HepG2 (cell line): ENCODE measurements around the gene SEPHS1. TPM values are rescaled to one million over a fixed set of nuclear protein-coding genes. Genes with fewer than 3 reads are reported as not detected.
A peak's percentile ranks its signal among the peaks of the same experiment; 100 is the strongest.

ENCODE experiments used
- ATAC-seq: fragments of 200-7000 bp; cut with Tn5 transposase; 3 replicates; pipeline ENCODE4 v1.9.1; 2020; ENCODE audit warnings: mild to moderate bottlenecking, moderate library complexity
- BruUV-seq: library from RNA; stranded (reverse); fragments of 400-500 nt; replicated peaks from 2 replicates; lab custom pipeline; 2021; lab: Mats Ljungman, UMichigan
- CTCF ChIA-PET: fragments of 300-600 bp; formaldehyde crosslinking; extraction: SDS; loops from one replicate; lab custom pipeline; 2021; ENCODE audit warnings: low total read pairs, inconsistent platforms, low intra/inter-chr PET ratio; lab: Yijun Ruan, JAX
- POLR2A ChIA-PET: fragments of 350-600 bp; sonication (Branson Sonifier 250); formaldehyde crosslinking; loops from one replicate; lab custom pipeline; 2020; ENCODE audit warnings: antibody characterized with exemption, inconsistent platforms; lab: Yijun Ruan, JAX
- DNase-seq: peaks from one replicate; pipeline ENCODE4 v3.0.0-alpha.2; 2015; ENCODE audit warnings: low spot score
- FAIRE-seq: peaks from 3 replicates; lab custom pipeline; 2011; peaks lifted over from hg19 to GRCh38; lab: Jason Lieb, UNC
- H2AFZ ChIP-seq: one replicate; pipeline ENCODE4 v1.6.1; 2011; ENCODE audit warnings: low read length, inconsistent platforms
- H3K27ac ChIP-seq: fragments of 300-600 bp; 3 replicates; pipeline ENCODE4 v1.8.0; 2011; ENCODE audit warnings: mixed run types, mild to moderate bottlenecking, mixed read lengths, low read length, inconsistent platforms; ENCODE audit not compliant: insufficient read depth; ENCODE audit errors: extremely low read length
- H3K27me3 ChIP-seq, 2 experiments: fragments of 200-600 bp in 1 of 2; 2 replicates in 1 of 2; 3 replicates in 1 of 2; pipeline versions ENCODE4 v1.6.0 to v1.8.0; 2011; ENCODE audit warnings: low read length in 2 of 2, mild to moderate bottlenecking in 2 of 2, moderate library complexity in 2 of 2, inconsistent platforms in 1 of 2; ENCODE audit not compliant: insufficient read depth in 2 of 2, control insufficient read depth in 1 of 2
- H3K36me3 ChIP-seq, 2 experiments: fragments of 200-600 bp in 1 of 2; replicated peaks in 1 of 2; 2 replicates in 1 of 2; 3 replicates in 1 of 2; pipeline versions ENCODE4 v1.5.1 to v1.8.0; 2011; ENCODE audit warnings: low read length in 2 of 2, inconsistent platforms in 1 of 2; ENCODE audit not compliant: insufficient read depth in 2 of 2, control insufficient read depth in 1 of 2
- H3K4me1 ChIP-seq: 2 replicates; pipeline ENCODE4 v1.5.1; 2012; ENCODE audit warnings: low read length, inconsistent platforms; ENCODE audit not compliant: insufficient read depth
- H3K4me2 ChIP-seq: 2 replicates; pipeline ENCODE4 v1.6.0; 2011; ENCODE audit warnings: low read depth, low read length, inconsistent platforms
- H3K4me3 ChIP-seq, 3 experiments: fragments of 200-600 bp in 1 of 3; sonication (generic), shearing (Covaris generic) in 1 of 3; replicated peaks in 1 of 3; 2 replicates each; pipeline ENCODE4 v1.5.1; 2011 to 2016; ENCODE audit warnings: low read length in 3 of 3, inconsistent platforms in 2 of 3, low read depth in 2 of 3, mild to moderate bottlenecking in 2 of 3, control low read depth in 1 of 3, mixed read lengths in 1 of 3; ENCODE audit not compliant: insufficient read depth in 1 of 3
- H3K79me2 ChIP-seq: one replicate; pipeline ENCODE4 v1.6.1; 2011; ENCODE audit warnings: low read length, inconsistent platforms; ENCODE audit not compliant: insufficient read depth
- H3K9ac ChIP-seq: 2 replicates; pipeline ENCODE4 v1.6.0; 2011; ENCODE audit warnings: mild to moderate bottlenecking, low read depth, low read length, inconsistent platforms; ENCODE audit not compliant: insufficient read depth
- H3K9me3 ChIP-seq: 2 replicates; pipeline ENCODE4 v1.5.1; 2012; ENCODE audit warnings: mild to moderate bottlenecking, low read length
- H4K20me1 ChIP-seq: 2 replicates; pipeline ENCODE4 v1.6.0; 2011; ENCODE audit warnings: inconsistent platforms, mild to moderate bottlenecking, low read length, moderate library complexity; ENCODE audit not compliant: insufficient read depth
- GMEB2 ChIP-seq: IDR thresholded peaks from 2 replicates; pipeline ENCODE4 v1.6.1; 2016; ENCODE audit warnings: missing biosample characterization, missing genetic modification reagents, low read depth
- MED8 ChIP-seq: sonication (generic); formaldehyde crosslinking; IDR thresholded peaks from 2 replicates; pipeline ENCODE4 v1.8.1; 2023; ENCODE audit warnings: mild to moderate bottlenecking, missing genetic modification reagents; ENCODE audit not compliant: insufficient replicate concordance
- NFYB ChIP-seq: sonication (generic); formaldehyde crosslinking; IDR thresholded peaks from 2 replicates; pipeline ENCODE4 v1.4.0; 2020; ENCODE audit warnings: missing genetic modification reagents
- ZNF337 ChIP-seq: sonication (generic); formaldehyde crosslinking; IDR thresholded peaks from 2 replicates; pipeline ENCODE4 v1.5.1; 2020; ENCODE audit warnings: missing genetic modification reagents, low read depth, mild to moderate bottlenecking, borderline replicate concordance
- ZNF7 ChIP-seq: IDR thresholded peaks from 2 replicates; pipeline ENCODE4 v1.6.1; 2016; ENCODE audit warnings: missing biosample characterization, missing genetic modification reagents
- WGBS: methylation state at CpG from one replicate; pipeline ENCODE4 v1.1.6; 2017; ENCODE audit warnings: low lambda C conversion rate; 5-methylcytosine and 5-hydroxymethylcytosine counted together
- in situ Hi-C: cut with HindIII; loops from 2 replicates; pipeline ENCODE4 v1.10.0; 2017; ENCODE audit warnings: low pct_unique_long_range_greater_than_20kb; ENCODE audit not compliant: extremely low pct_ligation_motif_present
- intact Hi-C: fragments of 100-400 bp; cut with micrococcal nuclease; formaldehyde crosslinking; loops from one replicate; pipeline ENCODE4 v1.10.0; 2022; ENCODE audit not compliant: unreplicated experiment
- polyA plus RNA-seq, 8 experiments: library from polyadenylated mRNA; depleted of rRNA in 3 of 8; stranded (reverse) in 7 of 8; unstranded in 1 of 8; fragments of >200 nt; fragmentation: Illumina TruSeq in 4 of 8; extraction: Trizol in 4 of 8; gene quantifications; 2 replicates each; pipeline versions ENCODE4 v1.2.1 to v1.2.3, GENCODE V29; 2011 to 2016; ENCODE audit warnings: low read depth in 4 of 8, missing spikeins in 1 of 8, mixed read lengths in 1 of 8; ENCODE audit not compliant: insufficient read depth in 1 of 8
- total RNA-seq, 5 experiments: library from RNA; depleted of rRNA; stranded (reverse); fragments of >200 nt; fragmentation: Illumina TruSeq; extraction: Trizol; gene quantifications; 2 replicates each; pipeline ENCODE4 v1.2.3, GENCODE V29; 2016; ENCODE audit warnings: low read depth in 1 of 5

The SEPHS1 gene
- total and polyA plus RNA-seq, 2 of the 13 experiments (the other 11 are each of a cell fraction or from before 2014, with no cell fraction given): 57.8 to 61.5 TPM

GRCh38 chr10:13390604-13391522 is 42.8 kb upstream of the SEPHS1 start:
- CTCF ChIA-PET: no interaction called here
- Histone ChIP-seq H4K20me1 (no peaks in the 10 kb centered on the region), H3K4me1 (peaks cover 10% of the 10 kb centered on the region; the same call in 1 of the 2 replicates), H3K9me3 (no peaks in the 10 kb centered on the region), H3K4me3 (no peak overlapping the region; a peak in 1 of 6 replicates), H3K27ac (no peak overlapping the region), H3K79me2 (no peaks in the 10 kb centered on the region), H3K27me3 (peaks cover 2 to 16% of the 10 kb centered on the region in 2 experiments; a peak in 4 of 5 replicates), H2AFZ (no peak overlapping the region), H3K36me3 (no peaks in the 10 kb centered on the region), H3K4me2 (peak overlapping the region; percentile 39; the same call in 1 of the 2 replicates), H3K9ac (no peak overlapping the region)
- intact Hi-C loops (no loop called here), in situ Hi-C loops (no loop called here)
- POLR2A ChIA-PET: no interaction called here
- DNase-seq: no peak
- ATAC-seq: peak; percentile 49; the same call in 2 of the 3 replicates
- no peak for FAIRE-seq
- WGBS: 39% methylated on average over 19 of the region's 20 CpGs
- no TSS peak for BruUV-seq
- no peak for TF ChIP-seq ZNF337 (CRISPR knock-in tag)
- TF ChIP-seq ZNF7 (CRISPR knock-in tag): no peak
- TF ChIP-seq NFYB (CRISPR knock-in tag): peak; percentile 33; the same call in 1 of the 2 replicates
- TF ChIP-seq MED8 (CRISPR knock-in tag): no peak
- no peak for TF ChIP-seq GMEB2 (CRISPR knock-in tag)
